PFSK-1 (cell line): ENCODE results near the gene CERCAM.

Source experiments
- FOXP2 ChIP-seq: optimal IDR thresholded peaks from 2 replicates; pipeline ENCODE3; 2011; ENCODE audit warnings: borderline replicate concordance, control low read depth, inconsistent platforms; ENCODE audit not compliant: insufficient read depth; ENCODE audit errors: extremely low read length, extremely low read depth
- POLR2AphosphoS5 ChIP-seq: IDR thresholded peaks from 2 replicates; pipeline ENCODE4 v1.6.1; 2012; ENCODE audit warnings: low read depth, mild to moderate bottlenecking, control low read depth, low read length, moderate library complexity
- SIN3A ChIP-seq: IDR thresholded peaks from 2 replicates; pipeline ENCODE4 v1.6.1; 2012; ENCODE audit warnings: mild to moderate bottlenecking, low read length, moderate library complexity, borderline replicate concordance; ENCODE audit not compliant: insufficient read depth
- TAF1 ChIP-seq: IDR thresholded peaks from 2 replicates; pipeline ENCODE4 v1.6.1; 2012; ENCODE audit warnings: low read length, control low read depth, borderline replicate concordance; ENCODE audit not compliant: insufficient read depth
- TF ChIP-seq, protein P1 (sequence below), 2 experiments: IDR thresholded peaks; 2 replicates each; pipeline versions ENCODE4 v1.6.1 to v1.8.0; 2011 to 2012; ENCODE audit warnings: low read depth in 2 of 2, low read length in 2 of 2, control low read depth in 1 of 2, inconsistent platforms in 1 of 2, mild to moderate bottlenecking in 1 of 2, moderate library complexity in 1 of 2; ENCODE audit not compliant: insufficient read depth in 1 of 2

CERCAM gene

DNA sequence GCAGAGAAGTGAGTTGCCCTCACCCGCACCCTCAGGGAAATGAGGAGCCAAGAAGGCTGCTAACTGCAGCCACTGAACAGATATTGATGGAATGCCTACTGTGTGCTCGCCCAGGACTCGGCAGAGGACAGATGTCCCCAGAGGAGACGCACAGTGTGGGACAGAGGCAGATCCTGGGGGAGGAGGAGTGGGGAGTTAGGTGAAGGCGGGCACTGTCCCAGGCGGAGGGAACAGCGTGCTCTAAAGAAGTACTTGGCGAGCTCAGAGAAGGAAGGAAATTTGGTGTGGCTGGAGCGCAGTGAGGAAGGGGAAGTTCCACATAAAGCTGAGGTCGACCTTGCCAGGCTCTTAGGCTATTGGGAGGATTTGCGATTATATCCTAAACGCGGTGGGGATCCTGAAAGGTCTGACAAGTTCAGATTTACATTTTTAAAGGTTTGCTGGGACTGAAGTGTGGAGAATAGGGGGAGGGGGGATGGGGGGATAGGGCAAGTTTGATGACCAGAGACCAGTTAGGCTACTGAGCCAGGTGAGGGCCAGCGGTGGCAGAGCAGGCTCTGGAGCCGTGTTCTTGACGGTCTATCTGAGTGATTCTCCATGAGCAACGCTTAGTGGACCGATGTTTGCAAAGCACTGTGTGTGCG, 23.6 kb upstream of the CERCAM start:
- no peak for TF ChIP-seq SIN3A

DNA sequence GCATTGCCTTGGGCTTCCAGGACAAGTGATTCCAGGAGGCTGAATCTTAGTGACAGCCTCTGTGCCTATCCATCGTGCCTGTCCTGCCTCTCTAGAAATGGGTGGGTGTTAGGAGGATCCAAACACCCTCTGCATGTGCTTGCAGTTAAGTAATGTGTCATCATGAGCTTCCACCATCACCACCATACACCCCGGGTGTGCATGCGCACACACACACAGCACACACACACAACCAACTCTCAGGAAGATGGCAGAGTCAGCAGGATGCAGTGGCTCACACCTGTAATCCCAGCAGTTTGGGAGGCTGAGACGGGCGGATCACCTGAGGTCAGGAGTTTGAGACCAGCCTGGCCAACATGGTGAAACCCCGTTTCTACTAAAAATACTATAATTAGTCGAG, 22.8 kb upstream of the CERCAM start:
- TF ChIP-seq, protein P1, sequence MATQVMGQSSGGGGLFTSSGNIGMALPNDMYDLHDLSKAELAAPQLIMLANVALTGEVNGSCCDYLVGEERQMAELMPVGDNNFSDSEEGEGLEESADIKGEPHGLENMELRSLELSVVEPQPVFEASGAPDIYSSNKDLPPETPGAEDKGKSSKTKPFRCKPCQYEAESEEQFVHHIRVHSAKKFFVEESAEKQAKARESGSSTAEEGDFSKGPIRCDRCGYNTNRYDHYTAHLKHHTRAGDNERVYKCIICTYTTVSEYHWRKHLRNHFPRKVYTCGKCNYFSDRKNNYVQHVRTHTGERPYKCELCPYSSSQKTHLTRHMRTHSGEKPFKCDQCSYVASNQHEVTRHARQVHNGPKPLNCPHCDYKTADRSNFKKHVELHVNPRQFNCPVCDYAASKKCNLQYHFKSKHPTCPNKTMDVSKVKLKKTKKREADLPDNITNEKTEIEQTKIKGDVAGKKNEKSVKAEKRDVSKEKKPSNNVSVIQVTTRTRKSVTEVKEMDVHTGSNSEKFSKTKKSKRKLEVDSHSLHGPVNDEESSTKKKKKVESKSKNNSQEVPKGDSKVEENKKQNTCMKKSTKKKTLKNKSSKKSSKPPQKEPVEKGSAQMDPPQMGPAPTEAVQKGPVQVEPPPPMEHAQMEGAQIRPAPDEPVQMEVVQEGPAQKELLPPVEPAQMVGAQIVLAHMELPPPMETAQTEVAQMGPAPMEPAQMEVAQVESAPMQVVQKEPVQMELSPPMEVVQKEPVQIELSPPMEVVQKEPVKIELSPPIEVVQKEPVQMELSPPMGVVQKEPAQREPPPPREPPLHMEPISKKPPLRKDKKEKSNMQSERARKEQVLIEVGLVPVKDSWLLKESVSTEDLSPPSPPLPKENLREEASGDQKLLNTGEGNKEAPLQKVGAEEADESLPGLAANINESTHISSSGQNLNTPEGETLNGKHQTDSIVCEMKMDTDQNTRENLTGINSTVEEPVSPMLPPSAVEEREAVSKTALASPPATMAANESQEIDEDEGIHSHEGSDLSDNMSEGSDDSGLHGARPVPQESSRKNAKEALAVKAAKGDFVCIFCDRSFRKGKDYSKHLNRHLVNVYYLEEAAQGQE (IDR thresholded peaks at IDR 0.05; ENCODE audit: insufficient read depth in 1 of 2, low read depth in 2 of 2, low read length in 2 of 2) = no peak
- TF ChIP-seq FOXP2 (no peak), SIN3A (no peak), TAF1 (no peak), POLR2AphosphoS5 (no peak)

DNA sequence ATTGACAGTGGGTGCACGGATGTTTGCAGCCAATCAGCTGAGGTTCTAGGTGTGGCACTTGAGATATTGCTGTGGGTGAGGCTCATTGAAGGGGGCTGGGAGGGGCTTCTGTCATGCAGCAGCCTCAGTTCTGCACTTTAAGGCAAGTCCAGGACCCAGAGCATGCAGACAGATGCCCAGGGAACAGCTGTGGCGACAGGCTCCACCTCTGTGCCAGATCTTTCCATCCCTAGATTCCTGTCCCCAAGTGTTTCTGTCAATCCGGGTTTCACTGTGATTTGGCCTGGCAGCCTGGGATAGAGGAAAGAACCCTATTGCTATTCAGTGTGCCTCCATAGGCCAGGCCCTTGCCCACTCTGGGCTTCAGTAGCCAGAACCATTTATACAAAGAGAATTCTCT, 20.8 kb upstream of the CERCAM start:
- TF ChIP-seq, protein P1 (IDR thresholded peaks at IDR 0.05; ENCODE audit: insufficient read depth in 1 of 2, low read depth in 2 of 2, low read length in 2 of 2) = no peak
- TF ChIP-seq POLR2AphosphoS5 = no peak
- TF ChIP-seq TAF1 = no peak
- TF ChIP-seq FOXP2 = no peak
- TF ChIP-seq SIN3A = no peak

DNA sequence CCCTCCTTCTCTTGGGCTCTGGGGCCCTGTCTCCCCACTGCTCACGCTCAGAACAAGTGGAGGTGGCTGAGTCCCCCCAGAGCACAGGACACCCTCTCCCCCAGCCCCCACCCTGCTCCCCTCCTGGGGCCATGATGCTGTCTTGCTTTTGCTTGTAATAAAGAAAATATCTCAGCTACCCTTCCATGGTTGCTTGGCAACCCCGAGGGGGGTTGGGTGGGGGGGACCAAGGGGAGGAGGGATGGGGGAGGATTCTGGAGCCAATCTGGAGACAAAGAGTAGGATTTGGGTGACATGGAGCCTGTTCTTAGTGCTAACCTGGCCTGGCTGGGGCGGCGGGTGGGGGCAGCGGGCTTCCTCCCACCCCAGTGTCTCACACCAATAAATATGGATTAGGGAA, 16.1 kb upstream of the CERCAM start:
- TF ChIP-seq TAF1 (no peak), SIN3A (no peak), POLR2AphosphoS5 (no peak), FOXP2 (no peak)
- TF ChIP-seq, protein P1 (IDR thresholded peaks at IDR 0.05; ENCODE audit: insufficient read depth in 1 of 2, low read depth in 2 of 2, low read length in 2 of 2) = no peak

DNA sequence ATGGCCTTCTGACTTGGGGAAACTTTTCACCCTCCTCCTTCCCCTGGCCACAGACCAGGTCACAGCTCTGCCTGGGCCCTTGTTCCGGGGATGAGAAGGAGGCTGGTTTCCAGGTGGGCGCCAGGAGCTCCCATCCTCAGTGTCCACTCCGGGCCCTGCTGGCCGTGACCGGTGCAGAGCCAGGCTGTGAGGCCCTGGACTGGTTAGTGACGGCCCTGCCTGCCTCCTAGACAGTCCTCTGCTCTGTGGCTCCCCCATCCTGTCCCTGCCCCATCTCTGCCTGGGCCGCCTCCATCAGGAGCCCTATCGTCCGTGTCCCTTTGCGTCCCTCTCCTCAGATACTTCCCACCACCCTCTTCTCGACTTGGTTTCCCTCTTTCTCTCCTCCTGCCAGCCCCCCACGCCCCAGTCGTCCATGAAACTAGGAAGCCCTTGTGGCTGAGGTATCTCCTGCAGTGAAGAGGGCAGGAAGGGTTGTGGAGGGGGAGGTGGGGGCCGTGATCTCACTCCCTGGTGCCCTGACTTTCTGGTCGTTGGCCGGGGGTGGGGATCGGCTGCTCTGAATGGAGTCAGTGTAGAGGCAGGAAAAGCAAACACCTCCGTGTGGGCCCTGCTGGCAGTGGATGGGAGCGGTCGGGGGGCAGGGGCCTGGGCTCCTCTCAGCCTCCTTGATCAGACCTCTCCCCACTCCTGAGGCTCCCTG, 15.4 kb upstream of the CERCAM start:
- TF ChIP-seq TAF1 = no peak
- TF ChIP-seq FOXP2 = no peak
- TF ChIP-seq, protein P1 (IDR thresholded peaks at IDR 0.05; ENCODE audit: insufficient read depth in 1 of 2, low read depth in 2 of 2, low read length in 2 of 2) = no peak
- TF ChIP-seq SIN3A = no peak
- no peak for TF ChIP-seq POLR2AphosphoS5
